CD14-positive monocyte (primary cell): ENCODE results near the gene ZDHHC14. TPM values are rescaled to one million over a fixed set of nuclear protein-coding genes. Genes with fewer than 3 reads are reported as not detected.
A peak's percentile ranks its signal among the peaks of the same experiment; 100 is the strongest.

Source experiments
- DNase-seq, 3 donors: peaks; one replicate each; pipeline ENCODE4 v3.0.0-alpha.2; 2011 to 2022
- H2AFZ ChIP-seq: 2 replicates; pipeline ENCODE4 v1.6.0; 2012; ENCODE audit warnings: mild to moderate bottlenecking, low read depth, low read length, inconsistent platforms; ENCODE audit not compliant: insufficient read depth, poor library complexity, severe bottlenecking
- H3K27ac ChIP-seq, 2 donors: 1 replicate in 1 of 2; 2 replicates in 1 of 2; pipeline ENCODE4 v1.5.1; 2012 to 2013; ENCODE audit warnings: low read length in 2 of 2, control low read depth in 1 of 2, inconsistent platforms in 1 of 2, low read depth in 1 of 2, mild to moderate bottlenecking in 1 of 2
- H3K27me3 ChIP-seq, 2 donors: one replicate each; pipeline versions ENCODE4 v1.6.0 to v1.6.1; 2011 to 2013; ENCODE audit warnings: low read length in 2 of 2; ENCODE audit not compliant: control insufficient read depth in 2 of 2, insufficient read depth in 2 of 2
- H3K36me3 ChIP-seq, 2 donors: replicated peaks in 1 of 2; 1 replicate in 1 of 2; 2 replicates in 1 of 2; pipeline versions ENCODE4 v1.5.1 to v1.6.1; 2012 to 2013; ENCODE audit warnings: low read length in 2 of 2, control low read depth in 1 of 2, inconsistent platforms in 1 of 2, mild to moderate bottlenecking in 1 of 2; ENCODE audit not compliant: insufficient read depth in 2 of 2, control insufficient read depth in 1 of 2
- H3K4me1 ChIP-seq, 2 donors: 1 replicate in 1 of 2; 2 replicates in 1 of 2; pipeline versions ENCODE4 v1.5.1 to v1.6.1; 2012 to 2013; ENCODE audit warnings: low read length in 2 of 2, control low read depth in 1 of 2, inconsistent platforms in 1 of 2, mild to moderate bottlenecking in 1 of 2, moderate library complexity in 1 of 2; ENCODE audit not compliant: insufficient read depth in 2 of 2, control insufficient read depth in 1 of 2
- H3K4me2 ChIP-seq: replicated peaks from 2 replicates; pipeline ENCODE3; 2012; ENCODE audit warnings: low read length, moderate library complexity, mild to moderate bottlenecking; ENCODE audit not compliant: poor library complexity, severe bottlenecking; ENCODE audit errors: extremely low read depth
- H3K4me3 ChIP-seq, 3 experiments: fragments of 200-600 bp in 1 of 3; sonication (generic) in 1 of 3; replicated peaks in 1 of 3; 1 replicate in 2 of 3; 2 replicates in 1 of 3; pipeline ENCODE4 v1.5.1; 2011 to 2013; ENCODE audit warnings: low read length in 3 of 3, mild to moderate bottlenecking in 3 of 3, control low read depth in 2 of 3, low read depth in 2 of 3, inconsistent platforms in 1 of 3, moderate library complexity in 1 of 3
- H3K79me2 ChIP-seq: 2 replicates; pipeline ENCODE4 v1.6.0; 2012; ENCODE audit warnings: mild to moderate bottlenecking, control low read depth, inconsistent platforms, low read length, moderate library complexity; ENCODE audit not compliant: insufficient read depth
- H3K9ac ChIP-seq: 2 replicates; pipeline ENCODE4 v1.6.0; 2017; ENCODE audit warnings: low read length, mild to moderate bottlenecking; ENCODE audit not compliant: insufficient read depth, poor library complexity, severe bottlenecking
- H3K9me3 ChIP-seq, 2 donors: replicated peaks in 1 of 2; 1 replicate in 1 of 2; 2 replicates in 1 of 2; pipeline versions ENCODE4 v1.5.1 to v1.6.1; 2012 to 2013; ENCODE audit warnings: low read length in 2 of 2, control low read depth in 1 of 2; ENCODE audit not compliant: control insufficient read depth in 1 of 2, insufficient read depth in 1 of 2
- H4K20me1 ChIP-seq: 2 replicates; pipeline ENCODE4 v1.6.0; 2012; ENCODE audit warnings: mild to moderate bottlenecking, low read length, control low read depth, moderate library complexity; ENCODE audit not compliant: insufficient read depth
- H3K27ac Mint-ChIP-seq, 7 donors: one replicate each; pipeline ENCODE4 v1.8.0; 2020; ENCODE audit warnings: mild to moderate bottlenecking in 7 of 7, mixed read lengths in 7 of 7, moderate library complexity in 6 of 7, inconsistent platforms in 2 of 7
- H3K27me3 Mint-ChIP-seq, 3 donors: one replicate each; pipeline ENCODE4 v1.8.0; 2021 to 2022; ENCODE audit warnings: low read depth in 3 of 3, mild to moderate bottlenecking in 3 of 3, mixed read lengths in 3 of 3, moderate library complexity in 3 of 3, inconsistent platforms in 1 of 3
- H3K36me3 Mint-ChIP-seq, 2 donors: one replicate each; pipeline ENCODE4 v1.8.0; 2020; ENCODE audit warnings: mixed read lengths in 2 of 2, inconsistent platforms in 1 of 2, mild to moderate bottlenecking in 1 of 2
- H3K4me1 Mint-ChIP-seq: one replicate; pipeline ENCODE4 v1.8.0; 2020; ENCODE audit warnings: mild to moderate bottlenecking, mixed read lengths
- H3K4me3 Mint-ChIP-seq, 2 donors: one replicate each; pipeline ENCODE4 v1.8.0; 2020; ENCODE audit warnings: mild to moderate bottlenecking in 2 of 2, mixed read lengths in 2 of 2, moderate library complexity in 1 of 2
- H3K9me3 Mint-ChIP-seq, 7 donors: one replicate each; pipeline ENCODE4 v1.8.0; 2020 to 2022; ENCODE audit warnings: mixed read lengths in 7 of 7, mild to moderate bottlenecking in 6 of 7, moderate library complexity in 6 of 7, inconsistent platforms in 2 of 7
- CTCF ChIP-seq: fragments of 200-600 bp; IDR thresholded peaks from one replicate; pipeline ENCODE4 v1.8.0; 2022; ENCODE audit warnings: antibody characterized with exemption, mild to moderate bottlenecking
- WGBS: methylation state at CpG from one replicate; pipeline ENCODE4 v1.1.5; 2013; ENCODE audit warnings: missing lambda C conversion rate; ENCODE audit not compliant: insufficient coverage; 5-methylcytosine and 5-hydroxymethylcytosine counted together
- intact Hi-C, 2 donors: fragments of 100-400 bp; cut with micrococcal nuclease; formaldehyde crosslinking; loops; one replicate each; pipeline versions ENCODE4 v1.15.0 to v1.15.1; 2023
- polyA plus RNA-seq, 3 donors: library from polyadenylated mRNA; depleted of rRNA in 1 of 3; unstranded in 2 of 3; stranded (reverse) in 1 of 3; fragments of 300-500 nt in 2 of 3; fragments of >200 nt in 1 of 3; fragmentation: Illumina TruSeq in 2 of 3; gene quantifications; 1 replicate in 2 of 3; 2 replicates in 1 of 3; pipeline ENCODE4 v1.2.3, GENCODE V29; 2012 to 2021

ZDHHC14 gene
- polyA plus RNA-seq, 3 donors = 0.30 to 1.7 (median 0.93) TPM

- Mint-ChIP-seq H3K4me1 (peaks cover 21% of the 10 kb centered on the region), H3K27ac (no peak overlapping the region), H3K27me3 (peaks cover 0 to 5% (median 2%) of the 10 kb centered on the region in 3 donors), H3K36me3 (peaks cover 0 to 8% of the 10 kb centered on the region in 2 donors), H3K9me3 (peaks cover 0 to 3% (median 0%) of the 10 kb centered on the region in 7 donors), H3K4me3 (peak overlapping the region in 1 of 2 donors; percentile 51)
- H3K27me3 ChIP-seq = no peaks in the 10 kb centered on the region
- peaks cover 12 to 14% of the 10 kb centered on the region in 2 donors for H3K4me1 ChIP-seq
- peak overlapping the region; percentile 4 for H2AFZ ChIP-seq
- 54% methylated on average over 3 of the region's 6 CpGs for WGBS
- no peak overlapping the region for H3K4me3 ChIP-seq
- H3K9ac ChIP-seq = no peak overlapping the region
- H3K27ac ChIP-seq = no peak overlapping the region
- no peaks in the 10 kb centered on the region for H3K79me2 ChIP-seq
- H4K20me1 ChIP-seq = no peaks in the 10 kb centered on the region
- no peaks in the 10 kb centered on the region for H3K36me3 ChIP-seq
- TF ChIP-seq CTCF = no peak
- H3K4me2 ChIP-seq = no peak overlapping the region
- H3K9me3 ChIP-seq = no peaks in the 10 kb centered on the region
- no peak for DNase-seq
- intact Hi-C loops = no loop called here
These were observed 176.6 kb downstream of the ZDHHC14 start for GRCh38 chr6:157557559-157557958.

- Mint-ChIP-seq H3K27ac (peak overlapping the region in 1 of 7 donors; percentile 57), H3K4me3 (no peak overlapping the region), H3K36me3 (peaks cover 0 to 8% of the 10 kb centered on the region in 2 donors), H3K9me3 (peaks cover 0 to 3% (median 0%) of the 10 kb centered on the region in 7 donors), H3K4me1 (peaks cover 21% of the 10 kb centered on the region), H3K27me3 (peaks cover 0 to 5% (median 2%) of the 10 kb centered on the region in 3 donors)
- Histone ChIP-seq H3K27me3 (no peaks in the 10 kb centered on the region), H3K27ac (no peak overlapping the region), H3K4me1 (peaks cover 12 to 14% of the 10 kb centered on the region in 2 donors), H2AFZ (no peak overlapping the region), H3K79me2 (no peaks in the 10 kb centered on the region), H3K9me3 (no peaks in the 10 kb centered on the region), H3K9ac (no peak overlapping the region), H3K4me3 (no peak overlapping the region), H3K36me3 (no peaks in the 10 kb centered on the region), H3K4me2 (no peak overlapping the region), H4K20me1 (no peaks in the 10 kb centered on the region)
- no peak for TF ChIP-seq CTCF
- 91% methylated on average over 3 of the region's 3 CpGs for WGBS
- DNase-seq = no peak
- intact Hi-C loops = no loop called here
These were observed 177.1 kb downstream of the ZDHHC14 start for GRCh38 chr6:157558049-157558448.
